Fibroblast of mammary gland (primary cell): ENCODE data around the gene ZNF488.

ENCODE experiments used
- DNase-seq: peaks from one replicate; pipeline ENCODE4 v3.0.0-alpha.2; 2010; ENCODE audit warnings: low read depth
- H3K4me3 ChIP-seq: 2 replicates; pipeline ENCODE4 v1.5.1; 2011; ENCODE audit warnings: low read depth, mild to moderate bottlenecking, low read length, moderate library complexity; ENCODE audit not compliant: control insufficient read depth
- CTCF ChIP-seq: conservative IDR thresholded peaks from 2 replicates; pipeline ENCODE4 v1.5.1; 2011; ENCODE audit warnings: low read depth, low read length, inconsistent platforms; ENCODE audit not compliant: control insufficient read depth, insufficient read depth

The ZNF488 gene

GRCh38 chr10:47409866-47410256 lies 25.8 kb upstream of the ZNF488 start:
- no peak overlapping the region for H3K4me3 ChIP-seq
- no peak for TF ChIP-seq CTCF
- no peak for DNase-seq

- H3K4me3 ChIP-seq: no peak overlapping the region
- TF ChIP-seq CTCF: no peak
- DNase-seq: no peak
Measured at GRCh38 chr10:47409171-47409865, 25.2 kb upstream of the ZNF488 start.

- H3K4me3 ChIP-seq: no peak overlapping the region
- no peak for TF ChIP-seq CTCF
- DNase-seq: no peak
Measured at GRCh38 chr10:47408606-47409005, 24.5 kb upstream of the ZNF488 start.

GRCh38 chr10:47406870-47407691 lies 23.0 kb upstream of the ZNF488 start:
- no peak for TF ChIP-seq CTCF
- H3K4me3 ChIP-seq: no peak overlapping the region
- peak; percentile 57 for DNase-seq

GRCh38 chr10:47406548-47406869 lies 22.4 kb upstream of the ZNF488 start:
- no peak for TF ChIP-seq CTCF
- no peak overlapping the region for H3K4me3 ChIP-seq
- no peak for DNase-seq

- no peak for TF ChIP-seq CTCF
- H3K4me3 ChIP-seq: no peak overlapping the region
- DNase-seq: no peak
Measured at GRCh38 chr10:47405857-47406547, 21.9 kb upstream of the ZNF488 start.
